ENCODE data around the gene BRSK2.
"Not testable (repeated sequence)": the region's sequence is repeated elsewhere in the genome, so short reads cannot be mapped to it uniquely, and the experiment has no call there.

BRSK2 gene

GRCh38 chr11:1403078-1403620 is 13.4 kb downstream of the BRSK2 start:
- no peak overlapping the region for H3K27ac Mint-ChIP-seq
- DNase-seq: no peak
- H3K36me3 Mint-ChIP-seq: no peaks in the 10 kb centered on the region
- H3K4me3 Mint-ChIP-seq: no peak overlapping the region
- no peaks in the 10 kb centered on the region for H3K4me1 Mint-ChIP-seq
- H3K9me3 Mint-ChIP-seq: no peaks in the 10 kb centered on the region
- CTCF ChIA-PET: interaction anchor here (1.2 kb wide), 1 partner anchor 10 kb away, joined by 3 read pairs; no protein-coding TSS in a partner anchor
- peaks cover 5% of the 10 kb centered on the region for H3K27me3 Mint-ChIP-seq

GRCh38 chr11:1403721-1404460 is 14.2 kb downstream of the BRSK2 start:
- CTCF ChIA-PET: no interaction called here
- Mint-ChIP-seq H3K4me3 (no peak overlapping the region), H3K27ac (no peak overlapping the region), H3K9me3 (no peaks in the 10 kb centered on the region), H3K27me3 (peaks cover 5% of the 10 kb centered on the region), H3K4me1 (no peaks in the 10 kb centered on the region), H3K36me3 (no peaks in the 10 kb centered on the region)
- DNase-seq: no peak

- no peak overlapping the region for H3K27ac Mint-ChIP-seq
- no peaks in the 10 kb centered on the region for H3K4me1 Mint-ChIP-seq
- CTCF ChIA-PET: no interaction called here
- H3K36me3 Mint-ChIP-seq: no peaks in the 10 kb centered on the region
- no peak overlapping the region for H3K4me3 Mint-ChIP-seq
- no peak for DNase-seq
- no peaks in the 10 kb centered on the region for H3K9me3 Mint-ChIP-seq
- peaks cover 5% of the 10 kb centered on the region for H3K27me3 Mint-ChIP-seq
These were observed 14.9 kb downstream of the BRSK2 start for GRCh38 chr11:1404461-1405185.

GRCh38 chr11:1405186-1406020 is 15.7 kb downstream of the BRSK2 start:
- CTCF ChIA-PET: no interaction called here
- Mint-ChIP-seq H3K4me1 (no peaks in the 10 kb centered on the region), H3K36me3 (no peaks in the 10 kb centered on the region)

GRCh38 chr11:1406571-1407485 is 17.1 kb downstream of the BRSK2 start:
- CTCF ChIA-PET: no interaction called here
- no peak overlapping the region for H3K4me3 Mint-ChIP-seq
- no peak overlapping the region for H3K27ac Mint-ChIP-seq
- H3K4me1 Mint-ChIP-seq: no peaks in the 10 kb centered on the region
- H3K9me3 Mint-ChIP-seq: no peaks in the 10 kb centered on the region
- DNase-seq: no peak
- no peaks in the 10 kb centered on the region for H3K36me3 Mint-ChIP-seq
- no peaks in the 10 kb centered on the region for H3K27me3 Mint-ChIP-seq

More at GRCh38 chr11:1405186-1406020, 15.7 kb downstream of the BRSK2 start:
- Mint-ChIP-seq H3K27me3 (peaks cover 5% of the 10 kb centered on the region), H3K27ac (no peak overlapping the region), H3K4me3 (no peak overlapping the region), H3K9me3 (no peaks in the 10 kb centered on the region)
- no peak for DNase-seq

GRCh38 chr11:1407668-1408067 is 17.9 kb downstream of the BRSK2 start:
- no peaks in the 10 kb centered on the region for H3K36me3 Mint-ChIP-seq
- H3K9me3 Mint-ChIP-seq: no peaks in the 10 kb centered on the region
- DNase-seq: no peak
- no peaks in the 10 kb centered on the region for H3K4me1 Mint-ChIP-seq
- no peaks in the 10 kb centered on the region for H3K27me3 Mint-ChIP-seq
- H3K27ac Mint-ChIP-seq: no peak overlapping the region
- no peak overlapping the region for H3K4me3 Mint-ChIP-seq
- CTCF ChIA-PET: no interaction called here

GRCh38 chr11:1408346-1408745 is 18.6 kb downstream of the BRSK2 start:
- no peaks in the 10 kb centered on the region for H3K27me3 Mint-ChIP-seq
- CTCF ChIA-PET: no interaction called here
- no peak for DNase-seq
- H3K27ac Mint-ChIP-seq: no peak overlapping the region
- no peaks in the 10 kb centered on the region for H3K4me1 Mint-ChIP-seq
- no peaks in the 10 kb centered on the region for H3K36me3 Mint-ChIP-seq
- H3K4me3 Mint-ChIP-seq: no peak overlapping the region
- H3K9me3 Mint-ChIP-seq: no peaks in the 10 kb centered on the region

GRCh38 chr11:1409108-1409851 is 19.5 kb downstream of the BRSK2 start:
- no peaks in the 10 kb centered on the region for H3K27me3 Mint-ChIP-seq
- no peak for DNase-seq
- no peaks in the 10 kb centered on the region for H3K36me3 Mint-ChIP-seq
- peaks cover 2% of the 10 kb centered on the region for H3K9me3 Mint-ChIP-seq
- H3K4me1 Mint-ChIP-seq: no peaks in the 10 kb centered on the region
- no peak overlapping the region for H3K27ac Mint-ChIP-seq
- H3K4me3 Mint-ChIP-seq: no peak overlapping the region
- CTCF ChIA-PET: no interaction called here

- H3K36me3 Mint-ChIP-seq, H3K27me3 Mint-ChIP-seq, H3K4me1 Mint-ChIP-seq, H3K27ac Mint-ChIP-seq, H3K4me3 Mint-ChIP-seq, H3K9me3 Mint-ChIP-seq, DNase-seq, CTCF ChIA-PET: not testable (repeated sequence)
These were observed 20.1 kb downstream of the BRSK2 start for GRCh38 chr11:1409852-1410125.

- no peak for DNase-seq
- H3K9me3 Mint-ChIP-seq: peaks cover 6% of the 10 kb centered on the region
- H3K36me3 Mint-ChIP-seq: no peaks in the 10 kb centered on the region
- H3K27me3 Mint-ChIP-seq: no peaks in the 10 kb centered on the region
- H3K4me1 Mint-ChIP-seq: no peaks in the 10 kb centered on the region
- H3K27ac Mint-ChIP-seq: no peak overlapping the region
- H3K4me3 Mint-ChIP-seq: no peak overlapping the region
- CTCF ChIA-PET: no interaction called here
These were observed 20.9 kb downstream of the BRSK2 start for GRCh38 chr11:1410366-1411291.

- peaks cover 6% of the 10 kb centered on the region for H3K9me3 Mint-ChIP-seq
- no peak overlapping the region for H3K4me3 Mint-ChIP-seq
- no peaks in the 10 kb centered on the region for H3K4me1 Mint-ChIP-seq
- H3K27ac Mint-ChIP-seq: no peak overlapping the region
- CTCF ChIA-PET: no interaction called here
- no peaks in the 10 kb centered on the region for H3K27me3 Mint-ChIP-seq
- H3K36me3 Mint-ChIP-seq: no peaks in the 10 kb centered on the region
- no peak for DNase-seq
These were observed 21.6 kb downstream of the BRSK2 start for GRCh38 chr11:1411301-1411700.

GRCh38 chr11:1411739-1412138 is 22.0 kb downstream of the BRSK2 start:
- H3K27me3 Mint-ChIP-seq, H3K27ac Mint-ChIP-seq, CTCF ChIA-PET, H3K4me3 Mint-ChIP-seq, H3K9me3 Mint-ChIP-seq, DNase-seq, H3K36me3 Mint-ChIP-seq, H3K4me1 Mint-ChIP-seq: not testable (repeated sequence)
